Thoracic aorta (tissue), 2 donors: Measurements from ENCODE around the gene RAB31. TPM values are rescaled to one million over a fixed set of nuclear protein-coding genes. Genes with fewer than 3 reads are reported as not detected.

ENCODE experiments used
- ATAC-seq: fragments of 150-250 bp; one replicate; pipeline ENCODE4 v1.8.0; 2017; ENCODE audit warnings: low read depth; ENCODE audit not compliant: insufficient number of reproducible peaks, low FRiP score
- DNase-seq: peaks from one replicate; pipeline ENCODE4 v3.0.0-alpha.2; 2020; ENCODE audit warnings: low spot score
- H3K27ac ChIP-seq, 2 donors: fragments of 200-600 bp; sonication (generic); 1 replicate in 1 of 2; 2 replicates in 1 of 2; pipeline ENCODE4 v1.5.1; 2016; ENCODE audit warnings: mild to moderate bottlenecking in 2 of 2, moderate library complexity in 2 of 2
- H3K27me3 ChIP-seq: fragments of 200-600 bp; sonication (generic); replicated peaks from 2 replicates; pipeline ENCODE4 v1.6.0; 2016; ENCODE audit warnings: mild to moderate bottlenecking; ENCODE audit not compliant: insufficient read depth
- H3K36me3 ChIP-seq: fragments of 200-600 bp; sonication (generic); one replicate; pipeline ENCODE4 v1.5.1; 2016
- H3K4me1 ChIP-seq, 2 donors: fragments of 200-600 bp; sonication (generic); 1 replicate in 1 of 2; 2 replicates in 1 of 2; pipeline versions ENCODE4 v1.5.1 to v1.6.0; 2016; ENCODE audit warnings: low read depth in 2 of 2, mild to moderate bottlenecking in 1 of 2; ENCODE audit not compliant: control insufficient read depth in 1 of 2
- H3K4me3 ChIP-seq: fragments of 200-600 bp; sonication (generic); 2 replicates; pipeline ENCODE4 v1.5.1; 2016; ENCODE audit warnings: mild to moderate bottlenecking
- H3K9me3 ChIP-seq: fragments of 200-600 bp; sonication (generic); 2 replicates; pipeline ENCODE4 v1.5.1; 2016
- total RNA-seq, 2 donors: library from RNA; depleted of rRNA; stranded (reverse); fragments of >200 nt; gene quantifications; one replicate each; pipeline versions ENCODE4 v1.1.0 to v1.2.3, GENCODE V29; 2016
- TF ChIP-seq, protein P1 (sequence below): fragments of 200-600 bp; sonication (generic); IDR thresholded peaks from one replicate; pipeline ENCODE4 v1.5.1; 2019; ENCODE audit warnings: antibody characterized with exemption

RAB31 gene
- total RNA-seq, 2 donors from 2014 or later = 92.9 to 110 TPM

DNA sequence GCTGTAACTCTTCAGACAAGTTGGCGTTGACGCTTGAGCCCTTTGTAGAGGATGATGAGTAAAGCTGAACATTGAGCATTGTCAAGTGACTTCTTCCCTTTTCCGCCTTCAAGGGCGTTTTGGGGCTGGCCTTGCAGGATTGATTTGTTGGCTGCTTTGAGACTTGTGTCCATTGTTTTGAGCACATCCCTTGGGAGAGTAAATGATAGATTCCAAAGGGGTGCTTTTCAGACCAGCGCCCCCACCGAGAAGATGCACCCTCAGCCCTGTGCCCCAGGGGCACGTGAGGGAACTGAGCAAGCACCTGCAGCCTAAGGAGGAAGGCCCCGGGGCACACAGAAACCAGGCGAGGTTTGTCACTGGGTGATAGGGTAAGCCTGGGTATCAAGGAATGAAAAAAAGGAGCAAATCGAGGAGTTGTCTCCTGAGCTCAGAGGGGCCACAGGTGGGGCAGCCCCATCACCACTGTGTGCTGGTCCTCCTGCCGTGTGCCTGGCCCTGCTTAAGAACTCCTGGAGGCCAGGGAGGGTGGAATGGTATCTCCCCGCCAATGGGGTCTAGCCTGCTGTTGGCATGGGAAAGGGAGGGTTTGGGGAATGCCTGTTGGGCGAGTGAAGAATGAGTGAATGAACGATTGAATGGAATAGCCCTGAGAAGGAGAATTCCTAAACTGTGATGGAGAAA is 64.0 kb downstream of the RAB31 start:
- H3K27me3 ChIP-seq = no peaks in the 10 kb centered on the region
- H3K36me3 ChIP-seq = no peaks in the 10 kb centered on the region
- H3K4me3 ChIP-seq = no peak overlapping the region
- DNase-seq (no peak), ATAC-seq (no peak)
- H3K27ac ChIP-seq = no peak overlapping the region
- no peaks in the 10 kb centered on the region for H3K9me3 ChIP-seq
- peaks cover 3 to 12% of the 10 kb centered on the region in 2 donors for H3K4me1 ChIP-seq
- TF ChIP-seq, protein P1, sequence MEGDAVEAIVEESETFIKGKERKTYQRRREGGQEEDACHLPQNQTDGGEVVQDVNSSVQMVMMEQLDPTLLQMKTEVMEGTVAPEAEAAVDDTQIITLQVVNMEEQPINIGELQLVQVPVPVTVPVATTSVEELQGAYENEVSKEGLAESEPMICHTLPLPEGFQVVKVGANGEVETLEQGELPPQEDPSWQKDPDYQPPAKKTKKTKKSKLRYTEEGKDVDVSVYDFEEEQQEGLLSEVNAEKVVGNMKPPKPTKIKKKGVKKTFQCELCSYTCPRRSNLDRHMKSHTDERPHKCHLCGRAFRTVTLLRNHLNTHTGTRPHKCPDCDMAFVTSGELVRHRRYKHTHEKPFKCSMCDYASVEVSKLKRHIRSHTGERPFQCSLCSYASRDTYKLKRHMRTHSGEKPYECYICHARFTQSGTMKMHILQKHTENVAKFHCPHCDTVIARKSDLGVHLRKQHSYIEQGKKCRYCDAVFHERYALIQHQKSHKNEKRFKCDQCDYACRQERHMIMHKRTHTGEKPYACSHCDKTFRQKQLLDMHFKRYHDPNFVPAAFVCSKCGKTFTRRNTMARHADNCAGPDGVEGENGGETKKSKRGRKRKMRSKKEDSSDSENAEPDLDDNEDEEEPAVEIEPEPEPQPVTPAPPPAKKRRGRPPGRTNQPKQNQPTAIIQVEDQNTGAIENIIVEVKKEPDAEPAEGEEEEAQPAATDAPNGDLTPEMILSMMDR = no peak

DNA sequence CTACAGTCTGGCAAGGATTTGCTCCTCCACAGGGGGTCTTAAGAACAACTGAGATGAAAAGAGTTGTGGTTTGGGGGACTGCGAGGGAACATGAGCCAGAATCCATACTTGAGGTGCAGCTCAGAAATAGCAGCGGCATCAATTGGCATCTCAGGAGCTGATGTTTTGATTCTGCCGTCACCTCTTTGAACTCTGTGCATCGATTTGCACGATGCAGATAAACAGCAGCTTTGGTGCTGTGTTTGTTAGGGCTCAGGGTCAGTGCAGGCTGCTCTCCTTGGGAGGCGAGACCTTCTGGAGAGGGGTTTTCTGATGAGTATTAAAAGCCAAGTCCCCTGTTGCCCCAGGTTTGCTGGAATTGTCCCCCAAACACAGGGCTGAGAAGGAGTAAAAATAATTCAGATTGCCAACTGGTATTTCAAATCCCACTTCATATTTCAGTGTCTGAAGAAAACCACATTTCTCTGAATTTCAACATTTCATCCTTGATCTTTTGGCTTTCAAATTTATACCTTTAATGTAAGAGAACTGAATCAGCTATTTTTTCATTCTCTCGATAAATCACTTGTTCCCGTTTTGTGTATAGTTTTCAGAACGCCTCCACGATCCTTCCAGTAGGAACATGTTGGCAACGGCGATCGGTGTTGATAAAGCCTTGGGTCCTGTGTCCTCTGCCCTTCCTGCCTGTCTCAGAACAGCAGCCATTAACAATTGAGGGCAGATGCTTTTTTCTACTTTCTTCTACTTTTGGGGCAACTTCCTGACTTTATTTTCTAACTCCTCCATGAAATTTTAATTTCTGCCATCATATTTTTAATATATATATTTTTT is 65.0 kb downstream of the RAB31 start:
- no peaks in the 10 kb centered on the region for H3K27me3 ChIP-seq
- no peak overlapping the region for H3K4me3 ChIP-seq
- no peak for ATAC-seq
- peaks cover 3 to 12% of the 10 kb centered on the region in 2 donors for H3K4me1 ChIP-seq
- TF ChIP-seq, protein P1 = no peak
- H3K27ac ChIP-seq = no peak overlapping the region
- no peaks in the 10 kb centered on the region for H3K9me3 ChIP-seq
- H3K36me3 ChIP-seq = no peaks in the 10 kb centered on the region
- DNase-seq = no peak

DNA sequence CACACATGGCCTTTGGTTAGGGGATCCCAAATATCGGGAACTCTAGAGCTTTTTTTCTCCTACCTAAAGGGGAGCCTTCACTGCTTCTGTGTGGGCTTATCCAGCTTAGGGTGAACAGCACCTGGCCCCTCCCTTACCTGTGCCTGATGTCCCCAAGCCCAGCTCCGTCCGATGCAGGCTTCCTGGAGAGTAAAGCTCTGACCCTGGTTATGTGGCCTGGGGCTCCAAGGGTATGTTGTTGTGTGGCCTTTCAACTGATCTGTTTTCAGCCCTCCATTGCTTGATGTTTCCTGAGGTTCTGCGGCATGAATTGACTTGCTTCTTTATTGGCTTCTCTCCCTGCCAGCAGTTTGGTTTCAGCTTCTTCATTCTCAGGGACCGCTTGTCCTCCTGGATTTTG is 66.0 kb downstream of the RAB31 start:
- no peak overlapping the region for H3K27ac ChIP-seq
- H3K4me3 ChIP-seq = no peak overlapping the region
- ATAC-seq = no peak
- H3K27me3 ChIP-seq = no peaks in the 10 kb centered on the region
- peaks cover 3 to 12% of the 10 kb centered on the region in 2 donors for H3K4me1 ChIP-seq
- H3K36me3 ChIP-seq = no peaks in the 10 kb centered on the region
- TF ChIP-seq, protein P1 = no peak
- H3K9me3 ChIP-seq = no peaks in the 10 kb centered on the region
- DNase-seq = no peak

DNA sequence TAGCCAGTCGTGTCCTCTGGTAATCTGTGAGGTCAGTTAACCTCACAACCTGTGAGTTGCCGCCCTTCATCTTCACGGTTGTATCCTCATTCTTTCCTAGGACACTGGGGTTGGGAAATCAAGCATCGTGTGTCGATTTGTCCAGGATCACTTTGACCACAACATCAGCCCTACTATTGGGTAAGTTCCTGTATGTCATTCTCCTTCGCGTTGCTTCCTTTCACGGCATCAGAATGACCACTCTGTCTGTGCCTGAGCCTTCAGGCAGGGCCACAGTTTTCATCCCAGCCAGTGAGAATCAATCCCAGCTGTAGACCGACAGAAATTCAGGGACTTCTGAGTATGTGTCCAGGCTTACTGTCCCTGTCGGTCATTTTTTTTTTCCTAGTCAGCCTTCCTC is 67.1 kb downstream of the RAB31 start:
- DNase-seq (no peak), ATAC-seq (no peak)
- Histone ChIP-seq H3K36me3 (no peaks in the 10 kb centered on the region), H3K27ac (peak overlapping the region in 1 of 2 donors; percentile 32), H3K4me3 (no peak overlapping the region), H3K9me3 (no peaks in the 10 kb centered on the region), H3K27me3 (no peaks in the 10 kb centered on the region), H3K4me1 (peaks cover 3 to 12% of the 10 kb centered on the region in 2 donors)
- TF ChIP-seq, protein P1 = no peak

DNA sequence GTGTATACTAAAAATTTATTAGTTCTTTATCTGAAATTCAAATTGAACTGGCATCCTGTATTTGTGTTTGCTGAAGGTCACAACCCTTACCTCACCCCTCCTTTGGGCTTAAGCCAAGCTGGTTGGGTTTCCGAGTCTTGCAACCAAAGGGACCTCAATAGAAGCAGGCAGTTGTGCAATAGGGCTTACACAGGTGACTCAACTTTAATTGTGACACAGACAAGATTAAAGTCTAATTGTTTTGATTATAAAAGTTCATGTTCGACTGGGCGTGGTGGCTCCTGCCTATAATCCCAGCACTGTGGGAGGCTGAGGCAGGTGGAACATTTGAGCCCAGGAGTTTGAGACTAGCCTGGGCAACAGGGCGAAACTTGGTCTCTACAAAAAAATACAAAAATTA is 71.5 kb downstream of the RAB31 start:
- no peaks in the 10 kb centered on the region for H3K36me3 ChIP-seq
- H3K27me3 ChIP-seq = no peaks in the 10 kb centered on the region
- TF ChIP-seq, protein P1 = no peak
- no peak for ATAC-seq
- no peaks in the 10 kb centered on the region for H3K9me3 ChIP-seq
- no peak for DNase-seq
- H3K4me1 ChIP-seq = peaks cover 10 to 18% of the 10 kb centered on the region in 2 donors
- no peak overlapping the region for H3K27ac ChIP-seq
- no peak overlapping the region for H3K4me3 ChIP-seq
